HCT116 (cell line): Measurements from ENCODE around the gene COL5A1. TPM values are rescaled to one million over a fixed set of nuclear protein-coding genes. Genes with fewer than 3 reads are reported as not detected.

Source experiments
- ATAC-seq: fragments of 200-7000 bp; cut with Tn5 transposase; 2 replicates; pipeline ENCODE4 v1.9.1; 2020; ENCODE audit warnings: mild to moderate bottlenecking, moderate library complexity
- BruUV-seq: library from RNA; stranded (reverse); fragments of 400-500 nt; replicated peaks from 2 replicates; lab custom pipeline; 2021; lab: Mats Ljungman, UMichigan
- CTCF ChIA-PET: fragments of 300-600 bp; sonication (Branson Sonifier 250); formaldehyde crosslinking; loops from one replicate; lab custom pipeline; 2021; ENCODE audit warnings: antibody characterized with exemption; lab: Charles Lee
- POLR2A ChIA-PET: fragments of 300-600, 350-600 bp; sonication (Branson Sonifier 250); formaldehyde crosslinking; loops from one replicate; lab custom pipeline; 2021; ENCODE audit warnings: antibody characterized with exemption; lab: Charles Lee
- RAD21 ChIA-PET, 2 experiments: fragments of 300-600 bp; sonication (Branson Sonifier 250); formaldehyde crosslinking; loops; one replicate each; lab custom pipeline; 2023; ENCODE audit warnings: low total read pairs in 2 of 2; ENCODE audit not compliant: uncharacterized antibody in 2 of 2, unreplicated experiment in 2 of 2, low non-redundant PET in 1 of 2; lab: Charles Lee
- DNase-seq: peaks from one replicate; pipeline ENCODE4 v3.0.0-alpha.2; 2010; ENCODE audit warnings: low read depth, low spot score
- H2AFZ ChIP-seq: fragments of 200-600 bp; shearing (Covaris generic), sonication (generic); 2 replicates; pipeline ENCODE4 v1.6.1; 2017; ENCODE audit warnings: low read depth, mixed run types, mixed read lengths, antibody characterized with exemption, low read length; ENCODE audit not compliant: poor library complexity, severe bottlenecking
- H3K27ac ChIP-seq: 2 replicates; pipeline ENCODE4 v1.5.1; 2012; ENCODE audit warnings: low read depth, low read length
- H3K27me3 ChIP-seq: fragments of 200-600 bp; sonication (generic); 2 replicates; pipeline ENCODE4 v1.6.1; 2016; ENCODE audit warnings: mixed run types, low read length, mixed read lengths; ENCODE audit not compliant: insufficient read depth
- H3K36me3 ChIP-seq, 2 experiments: fragments of 200-500 bp in 1 of 2; fragments of 200-600 bp in 1 of 2; sonication (Bioruptor generic) in 1 of 2; sonication (generic) in 1 of 2; 2 replicates each; pipeline versions ENCODE4 v1.5.1 to v1.6.1; 2014 to 2016; ENCODE audit warnings: low read length in 2 of 2, inconsistent platforms in 1 of 2, mixed read lengths in 1 of 2, mixed run types in 1 of 2; ENCODE audit not compliant: insufficient read depth in 2 of 2, control insufficient read depth in 1 of 2
- H3K4me1 ChIP-seq, 2 experiments: fragments of 200-600 bp in 1 of 2; sonication (generic) in 1 of 2; 2 replicates each; pipeline versions ENCODE4 v1.5.1 to v1.6.1; 2012 to 2017; ENCODE audit warnings: low read length in 2 of 2, inconsistent platforms in 1 of 2, mild to moderate bottlenecking in 1 of 2, mixed read lengths in 1 of 2, mixed run types in 1 of 2, moderate library complexity in 1 of 2; ENCODE audit not compliant: insufficient read depth in 2 of 2, control insufficient read depth in 1 of 2
- H3K4me2 ChIP-seq: fragments of 200-600 bp; sonication (generic); 2 replicates; pipeline ENCODE4 v1.6.1; 2017; ENCODE audit warnings: mixed run types, low read length, mixed read lengths
- H3K4me3 ChIP-seq, 2 experiments: fragments of 200-600 bp in 1 of 2; sonication (generic) in 1 of 2; replicated peaks in 1 of 2; 2 replicates each; pipeline ENCODE4 v1.5.1; 2011 to 2016; ENCODE audit warnings: low read length in 2 of 2, control low read depth in 1 of 2, low read depth in 1 of 2, mild to moderate bottlenecking in 1 of 2, mixed read lengths in 1 of 2, mixed run types in 1 of 2
- H3K79me2 ChIP-seq: fragments of 200-600 bp; sonication (generic); 2 replicates; pipeline ENCODE4 v1.6.1; 2017; ENCODE audit warnings: mild to moderate bottlenecking, mixed run types, low read length, moderate library complexity, mixed read lengths; ENCODE audit not compliant: insufficient read depth
- H3K9ac ChIP-seq: fragments of 200-600 bp; sonication (generic); 2 replicates; pipeline ENCODE4 v1.6.1; 2016; ENCODE audit warnings: low read length, mixed read lengths
- H3K9me2 ChIP-seq: fragments of 200-600 bp; sonication (generic), shearing (Covaris generic); 2 replicates; pipeline ENCODE4 v1.6.1; 2017; ENCODE audit warnings: mixed run types, mild to moderate bottlenecking, moderate library complexity; ENCODE audit not compliant: insufficient read depth
- H3K9me3 ChIP-seq, 2 experiments: fragments of 200-500 bp in 1 of 2; fragments of 200-600 bp in 1 of 2; sonication (Bioruptor generic) in 1 of 2; sonication (generic) in 1 of 2; 2 replicates each; pipeline ENCODE4 v1.6.1; 2014 to 2017; ENCODE audit warnings: low read length in 2 of 2, mixed read lengths in 2 of 2, inconsistent platforms in 1 of 2, low read depth in 1 of 2, mild to moderate bottlenecking in 1 of 2, mixed run types in 1 of 2, moderate library complexity in 1 of 2; ENCODE audit not compliant: control insufficient read depth in 1 of 2, insufficient read depth in 1 of 2
- H4K20me1 ChIP-seq: fragments of 200-600 bp; sonication (generic), shearing (Covaris generic); 2 replicates; pipeline ENCODE4 v1.6.1; 2017; ENCODE audit warnings: mixed run types, mild to moderate bottlenecking, moderate library complexity; ENCODE audit not compliant: insufficient read depth
- CBX3 ChIP-seq: IDR thresholded peaks from 2 replicates; pipeline ENCODE4 v1.6.1; 2012; ENCODE audit warnings: low read depth
- CEBPB ChIP-seq: IDR thresholded peaks from 2 replicates; pipeline ENCODE4 v1.6.1; 2012; ENCODE audit warnings: low read depth
- CTCF ChIP-seq, 3 experiments: fragments of 200-600 bp in 1 of 3; sonication (generic) in 1 of 3; IDR thresholded peaks in 2 of 3; conservative IDR thresholded peaks in 1 of 3; 2 replicates each; pipeline ENCODE4 v1.5.1; 2012 to 2017; ENCODE audit warnings: low read depth in 2 of 3, low read length in 2 of 3, antibody characterized with exemption in 1 of 3, borderline replicate concordance in 1 of 3, control low read depth in 1 of 3, mild to moderate bottlenecking in 1 of 3, mixed read lengths in 1 of 3, mixed run types in 1 of 3, moderate library complexity in 1 of 3; ENCODE audit not compliant: insufficient read depth in 1 of 3
- EGR1 ChIP-seq: IDR thresholded peaks from 2 replicates; pipeline ENCODE4 v1.6.1; 2012; ENCODE audit warnings: low read depth
- ELF1 ChIP-seq: IDR thresholded peaks from 2 replicates; pipeline ENCODE4 v1.6.1; 2012; ENCODE audit warnings: low read depth, borderline replicate concordance
- EZH2 ChIP-seq: fragments of 200-600 bp; sonication (generic); IDR thresholded peaks from 2 replicates; pipeline ENCODE4 v1.6.1; 2017; ENCODE audit warnings: antibody characterized with exemption, mixed run types
- EZH2phosphoT487 ChIP-seq: fragments of 200-600 bp; IDR thresholded peaks from 2 replicates; pipeline ENCODE4 v1.6.1; 2018; ENCODE audit warnings: antibody characterized with exemption, borderline replicate concordance
- FOSL1 ChIP-seq: IDR thresholded peaks from 2 replicates; pipeline ENCODE4 v1.6.1; 2012; ENCODE audit warnings: low read depth
- POLR2A ChIP-seq: IDR thresholded peaks from 2 replicates; pipeline ENCODE4 v1.7.0; 2011; ENCODE audit warnings: borderline replicate concordance; ENCODE audit not compliant: insufficient read depth, insufficient read length; ENCODE audit errors: extremely low read depth
- POLR2AphosphoS5 ChIP-seq: IDR thresholded peaks from 2 replicates; pipeline ENCODE4 v1.6.1; 2011; ENCODE audit warnings: mild to moderate bottlenecking, low read depth, low read length, moderate library complexity
- RAD21 ChIP-seq: IDR thresholded peaks from 2 replicates; pipeline ENCODE4 v1.6.1; 2012; ENCODE audit warnings: low read depth, mild to moderate bottlenecking
- SIN3A ChIP-seq: IDR thresholded peaks from 2 replicates; pipeline ENCODE4 v1.6.1; 2012; ENCODE audit warnings: low read depth
- SP1 ChIP-seq: IDR thresholded peaks from 2 replicates; pipeline ENCODE4 v1.6.1; 2012; ENCODE audit warnings: low read depth
- SRF ChIP-seq: IDR thresholded peaks from 2 replicates; pipeline ENCODE4 v1.6.1; 2012; ENCODE audit warnings: low read depth
- TCF7L2 ChIP-seq: IDR thresholded peaks from 2 replicates; pipeline ENCODE4 v1.7.0; 2011; ENCODE audit warnings: borderline replicate concordance, inconsistent platforms; ENCODE audit not compliant: insufficient read depth, insufficient read length; ENCODE audit errors: extremely low read depth
- YY1 ChIP-seq: IDR thresholded peaks from 2 replicates; pipeline ENCODE4 v1.6.1; 2011; ENCODE audit warnings: low read length, low read depth, moderate library complexity, mild to moderate bottlenecking; ENCODE audit not compliant: insufficient replicate concordance; ENCODE audit errors: extremely low read depth
- ZFX ChIP-seq: fragments of 450-650 bp; IDR thresholded peaks from 2 replicates; pipeline ENCODE4 v1.6.1; 2017
- ZNF274 ChIP-seq: fragments of 200-500 bp; sonication (Bioruptor generic); IDR thresholded peaks from 2 replicates; pipeline ENCODE4 v1.6.1; 2014; ENCODE audit warnings: mild to moderate bottlenecking, low read depth, low read length, inconsistent platforms
- intact Hi-C: fragments of 100-400 bp; cut with micrococcal nuclease; formaldehyde crosslinking; loops from 2 replicates; pipeline ENCODE4 v1.10.0; 2022
- total RNA-seq: library from RNA; stranded (reverse); gene quantifications from one replicate; pipeline ENCODE4 v1.2.1, GENCODE V29; 2021; ENCODE audit not compliant: unreplicated experiment
- TF ChIP-seq, protein P1 (sequence below): IDR thresholded peaks from 2 replicates; pipeline ENCODE4 v1.6.1; 2012
- TF ChIP-seq, protein P2 (sequence below): IDR thresholded peaks from 2 replicates; pipeline ENCODE4 v1.6.1; 2011; ENCODE audit warnings: mild to moderate bottlenecking, low read length, moderate library complexity; ENCODE audit not compliant: insufficient replicate concordance; ENCODE audit errors: extremely low read depth

Gene COL5A1
- total RNA-seq, 1 experiment from 2014 or later = 0.30 TPM

DNA sequence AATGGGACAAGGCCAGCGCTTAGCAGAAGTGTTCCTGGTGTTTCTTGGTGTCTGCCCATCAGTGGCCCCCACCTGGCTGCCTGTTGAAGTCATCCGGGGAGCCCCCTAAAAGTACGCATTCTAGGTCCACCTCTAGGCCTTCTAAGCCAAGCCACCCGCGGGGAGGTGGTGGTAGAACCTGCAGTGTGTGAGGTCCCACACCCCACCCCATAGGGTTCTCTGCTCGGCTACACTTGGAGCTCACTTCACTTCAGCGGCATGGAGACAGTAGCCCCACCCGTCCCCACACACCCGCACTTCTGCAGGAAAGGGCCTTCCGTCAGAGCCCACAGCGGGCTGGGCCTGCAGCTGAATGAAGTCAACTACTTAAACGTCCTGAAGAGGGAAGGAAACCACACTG, 209.4 kb downstream of the COL5A1 start:
- Histone ChIP-seq H2AFZ (no peak overlapping the region), H3K4me1 (no peaks in the 10 kb centered on the region), H3K79me2 (no peaks in the 10 kb centered on the region), H3K36me3 (no peaks in the 10 kb centered on the region), H3K9me3 (peaks cover 0 to 3% of the 10 kb centered on the region in 2 experiments; a peak in 1 of 4 replicates), H3K9ac (no peak overlapping the region), H3K4me3 (no peak overlapping the region), H4K20me1 (no peaks in the 10 kb centered on the region), H3K4me2 (no peak overlapping the region), H3K9me2 (no peaks in the 10 kb centered on the region), H3K27ac (no peak overlapping the region), H3K27me3 (peaks cover 26% of the 10 kb centered on the region)
- ChIA-PET RAD21 (no interaction called here), POLR2A (no interaction called here), CTCF (no interaction called here)
- BruUV-seq = no TSS peak
- intact Hi-C loops = no loop called here
- DNase-seq = no peak
- TF ChIP-seq CEBPB (no peak), ELF1 (no peak), TCF7L2 (no peak), POLR2AphosphoS5 (no peak), POLR2A (no peak), RAD21 (no peak), SP1 (no peak), ZFX (no peak), CBX3 (no peak), EGR1 (no peak), ZNF274 (no peak), FOSL1 (no peak), EZH2 (no peak), YY1 (no peak), CTCF (IDR thresholded peaks at IDR 0.05 in 2 of 3, conservative IDR thresholded peaks at IDR 0.05 in 1 of 3; ENCODE audit: borderline replicate concordance in 1 of 3, insufficient read depth in 1 of 3, low read depth in 2 of 3, low read length in 2 of 3) (no peak), SRF (no peak), SIN3A (no peak), EZH2phosphoT487 (no peak)
- TF ChIP-seq, protein P1, sequence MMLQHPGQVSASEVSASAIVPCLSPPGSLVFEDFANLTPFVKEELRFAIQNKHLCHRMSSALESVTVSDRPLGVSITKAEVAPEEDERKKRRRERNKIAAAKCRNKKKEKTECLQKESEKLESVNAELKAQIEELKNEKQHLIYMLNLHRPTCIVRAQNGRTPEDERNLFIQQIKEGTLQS = no peak
- TF ChIP-seq, protein P2, sequence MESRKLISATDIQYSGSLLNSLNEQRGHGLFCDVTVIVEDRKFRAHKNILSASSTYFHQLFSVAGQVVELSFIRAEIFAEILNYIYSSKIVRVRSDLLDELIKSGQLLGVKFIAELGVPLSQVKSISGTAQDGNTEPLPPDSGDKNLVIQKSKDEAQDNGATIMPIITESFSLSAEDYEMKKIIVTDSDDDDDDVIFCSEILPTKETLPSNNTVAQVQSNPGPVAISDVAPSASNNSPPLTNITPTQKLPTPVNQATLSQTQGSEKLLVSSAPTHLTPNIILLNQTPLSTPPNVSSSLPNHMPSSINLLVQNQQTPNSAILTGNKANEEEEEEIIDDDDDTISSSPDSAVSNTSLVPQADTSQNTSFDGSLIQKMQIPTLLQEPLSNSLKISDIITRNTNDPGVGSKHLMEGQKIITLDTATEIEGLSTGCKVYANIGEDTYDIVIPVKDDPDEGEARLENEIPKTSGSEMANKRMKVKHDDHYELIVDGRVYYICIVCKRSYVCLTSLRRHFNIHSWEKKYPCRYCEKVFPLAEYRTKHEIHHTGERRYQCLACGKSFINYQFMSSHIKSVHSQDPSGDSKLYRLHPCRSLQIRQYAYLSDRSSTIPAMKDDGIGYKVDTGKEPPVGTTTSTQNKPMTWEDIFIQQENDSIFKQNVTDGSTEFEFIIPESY = no peak
- no peak for ATAC-seq
